ENCODE data around the gene RFXAP. TPM values are rescaled to one million over a fixed set of nuclear protein-coding genes. Genes with fewer than 3 reads are reported as not detected.

RFXAP gene
- polyA plus RNA-seq, 1 of the 3 experiments (the other 2 are of a cell fraction) = 4.1 TPM

- TF ChIP-seq RAD21 (IDR thresholded peaks at IDR 0.05; ENCODE audit: low read length) (no peak), SIN3A (IDR thresholded peaks at IDR 0.05; ENCODE audit: borderline replicate concordance, low read depth, low read length) (no peak), FOXM1 (IDR thresholded peaks at IDR 0.05; ENCODE audit: low read depth) (no peak), MXI1 (IDR thresholded peaks at IDR 0.05; ENCODE audit: low read depth, low read length) (no peak), RFX5 (IDR thresholded peaks at IDR 0.05; ENCODE audit: low read length) (no peak), MEF2A (IDR thresholded peaks at IDR 0.05; ENCODE audit: borderline replicate concordance, low read depth) (no peak), NRF1 (IDR thresholded peaks at IDR 0.05; ENCODE audit: low read depth, low read length) (no peak), USF1 (IDR thresholded peaks at IDR 0.05; ENCODE audit: borderline replicate concordance, low read depth) (no peak), ZBTB33 (IDR thresholded peaks at IDR 0.05; ENCODE audit: borderline replicate concordance, low read depth) (no peak), POLR2AphosphoS5 (IDR thresholded peaks at IDR 0.05; ENCODE audit: low read depth, low read length) (no peak), REST (IDR thresholded peaks at IDR 0.05; ENCODE audit: low read depth, low read length) (no peak), TEAD4 (IDR thresholded peaks at IDR 0.05; ENCODE audit: borderline replicate concordance, insufficient read depth) (no peak), FOSL2 (IDR thresholded peaks at IDR 0.05; ENCODE audit: borderline replicate concordance, low read depth) (no peak), ELF1 (IDR thresholded peaks at IDR 0.05) (no peak), CHD2 (IDR thresholded peaks at IDR 0.05; ENCODE audit: low read length, partially characterized antibody) (no peak), EP300 (IDR thresholded peaks at IDR 0.05; ENCODE audit: borderline replicate concordance in 1 of 2, low read depth in 1 of 2, low read length in 1 of 2) (no peak)
- TF ChIP-seq, protein P1, sequence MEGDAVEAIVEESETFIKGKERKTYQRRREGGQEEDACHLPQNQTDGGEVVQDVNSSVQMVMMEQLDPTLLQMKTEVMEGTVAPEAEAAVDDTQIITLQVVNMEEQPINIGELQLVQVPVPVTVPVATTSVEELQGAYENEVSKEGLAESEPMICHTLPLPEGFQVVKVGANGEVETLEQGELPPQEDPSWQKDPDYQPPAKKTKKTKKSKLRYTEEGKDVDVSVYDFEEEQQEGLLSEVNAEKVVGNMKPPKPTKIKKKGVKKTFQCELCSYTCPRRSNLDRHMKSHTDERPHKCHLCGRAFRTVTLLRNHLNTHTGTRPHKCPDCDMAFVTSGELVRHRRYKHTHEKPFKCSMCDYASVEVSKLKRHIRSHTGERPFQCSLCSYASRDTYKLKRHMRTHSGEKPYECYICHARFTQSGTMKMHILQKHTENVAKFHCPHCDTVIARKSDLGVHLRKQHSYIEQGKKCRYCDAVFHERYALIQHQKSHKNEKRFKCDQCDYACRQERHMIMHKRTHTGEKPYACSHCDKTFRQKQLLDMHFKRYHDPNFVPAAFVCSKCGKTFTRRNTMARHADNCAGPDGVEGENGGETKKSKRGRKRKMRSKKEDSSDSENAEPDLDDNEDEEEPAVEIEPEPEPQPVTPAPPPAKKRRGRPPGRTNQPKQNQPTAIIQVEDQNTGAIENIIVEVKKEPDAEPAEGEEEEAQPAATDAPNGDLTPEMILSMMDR (IDR thresholded peaks at IDR 0.05) = no peak
- TF ChIP-seq, protein P2, sequence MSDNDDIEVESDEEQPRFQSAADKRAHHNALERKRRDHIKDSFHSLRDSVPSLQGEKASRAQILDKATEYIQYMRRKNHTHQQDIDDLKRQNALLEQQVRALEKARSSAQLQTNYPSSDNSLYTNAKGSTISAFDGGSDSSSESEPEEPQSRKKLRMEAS (IDR thresholded peaks at IDR 0.05; ENCODE audit: low read depth) = no peak
- TF ChIP-seq, protein P3, sequence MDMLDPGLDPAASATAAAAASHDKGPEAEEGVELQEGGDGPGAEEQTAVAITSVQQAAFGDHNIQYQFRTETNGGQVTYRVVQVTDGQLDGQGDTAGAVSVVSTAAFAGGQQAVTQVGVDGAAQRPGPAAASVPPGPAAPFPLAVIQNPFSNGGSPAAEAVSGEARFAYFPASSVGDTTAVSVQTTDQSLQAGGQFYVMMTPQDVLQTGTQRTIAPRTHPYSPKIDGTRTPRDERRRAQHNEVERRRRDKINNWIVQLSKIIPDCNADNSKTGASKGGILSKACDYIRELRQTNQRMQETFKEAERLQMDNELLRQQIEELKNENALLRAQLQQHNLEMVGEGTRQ (IDR thresholded peaks at IDR 0.05; ENCODE audit: borderline replicate concordance, low read depth, low read length) = no peak
- Histone ChIP-seq H3K9me2 (no peaks in the 10 kb centered on the region), H3K79me2 (ENCODE audit: insufficient read depth) (0 out of 2 replicates have a peak, but pooled peaks cover 5% of the 10 kb centered on the region), H3K27ac (ENCODE audit: low read depth in 2 of 2, low read length in 1 of 2) (no peak overlapping the region), H3K4me2 (no peak overlapping the region), H3K9me3 (no peaks in the 10 kb centered on the region), H3F3A (replicated peaks; ENCODE audit: insufficient read depth) (no peaks in the 10 kb centered on the region), H3K9ac (no peak overlapping the region), H3K4me1 (ENCODE audit: control insufficient read depth in 1 of 2, insufficient read depth in 2 of 2, low read depth in 1 of 2, low read length in 1 of 2) (peaks cover 0 to 8% of the 10 kb centered on the region in 2 experiments; a peak in 1 of 4 replicates), H3K4me3 (ENCODE audit: low read depth in 2 of 2, low read length in 1 of 2) (no peak overlapping the region), H4K20me1 (ENCODE audit: insufficient read depth) (no peaks in the 10 kb centered on the region), H2AFZ (ENCODE audit: low read depth) (no peak overlapping the region), H3K27me3 (ENCODE audit: insufficient read depth) (no peaks in the 10 kb centered on the region), H3K36me3 (replicated peaks in 1 of 2; ENCODE audit: control insufficient read depth in 1 of 2, insufficient read depth in 2 of 2, low read length in 1 of 2) (peaks cover 17 to 34% of the 10 kb centered on the region in 2 experiments)
- ChIA-PET CTCF (interaction anchor here (0.7 to 17.7 kb wide), 4 partner anchors 9 to 118 kb away, joined by 3 to 275 read pairs (median 6); no protein-coding TSS in a partner anchor), POLR2A (no interaction called here)
- WGBS (ENCODE audit: low lambda C conversion rate) = 86% methylated on average over 6 of the region's 6 CpGs
- DNase-seq = no peak
These were observed 43.1 kb downstream of the RFXAP start for GRCh38 chr13:36862002-36862685.
